ENCODE results near the gene CLEC11A.

- TF ChIP-seq CTCF (IDR thresholded peaks at IDR 0.05) (no peak), POLR2A (IDR thresholded peaks at IDR 0.05) (no peak)
These were observed 30.7 kb downstream of the CLEC11A start for GRCh38 chr19:50753879-50754278.
